ACC112 (cell line): ENCODE results near the gene PLA1A.
A peak's percentile ranks its signal among the peaks of the same experiment; 100 is the strongest.

Experiments
- H2AFZ ChIP-seq: fragments of 200-600 bp; sonication (generic); one replicate; pipeline ENCODE4 v1.6.0; 2017; ENCODE audit warnings: antibody characterized with exemption, low read length; ENCODE audit not compliant: unreplicated experiment
- H3K27ac ChIP-seq: fragments of 200-600 bp; sonication (generic); 2 replicates; pipeline ENCODE4 v1.5.1; 2014; ENCODE audit warnings: low read depth, mild to moderate bottlenecking, antibody characterized with exemption, low read length, moderate library complexity
- H3K27me3 ChIP-seq: fragments of 200-600 bp; sonication (generic); 2 replicates; pipeline ENCODE4 v1.6.1; 2014; ENCODE audit warnings: mild to moderate bottlenecking, antibody characterized with exemption, low read length, moderate library complexity, mixed read lengths; ENCODE audit not compliant: insufficient read depth
- H3K36me3 ChIP-seq: fragments of 200-600 bp; sonication (generic); 2 replicates; pipeline ENCODE4 v1.6.1; 2016; ENCODE audit warnings: mild to moderate bottlenecking, antibody characterized with exemption, low read length, moderate library complexity, mixed read lengths; ENCODE audit not compliant: insufficient read depth
- H3K4me1 ChIP-seq: fragments of 200-600 bp; sonication (generic); one replicate; pipeline ENCODE4 v1.6.1; 2016; ENCODE audit warnings: low read length, mixed read lengths; ENCODE audit not compliant: insufficient read depth, unreplicated experiment, control insufficient read depth
- H3K4me3 ChIP-seq: fragments of 200-600 bp; sonication (generic); 2 replicates; pipeline ENCODE4 v1.5.1; 2014; ENCODE audit warnings: mild to moderate bottlenecking, low read depth, low read length
- H3K79me2 ChIP-seq: fragments of 200-600 bp; sonication (generic); one replicate; pipeline ENCODE4 v1.6.0; 2016; ENCODE audit warnings: low read length; ENCODE audit not compliant: control insufficient read depth, unreplicated experiment, insufficient read depth

PLA1A gene

GRCh38 chr3:119579366-119580066 lies 18.2 kb upstream of the PLA1A start, which contains the start of gene ADPRH:
ADPRH (plus strand) TSS chr3:119579492; CDS start chr3:119582170, 2,678 bp downstream.
- peak within 1 kb of the TSS; percentile 84 for H3K4me3 ChIP-seq
- no peaks in the 10 kb centered on the region for H3K27me3 ChIP-seq
- peak within 1 kb of the TSS; percentile 92 for H2AFZ ChIP-seq
- H3K79me2 ChIP-seq: no peaks in the 10 kb centered on the region
- no peaks in the 10 kb centered on the region for H3K36me3 ChIP-seq
- peaks cover 15% of the 10 kb centered on the region for H3K4me1 ChIP-seq
- H3K27ac ChIP-seq: peak within 1 kb of the TSS; percentile 46

- Histone ChIP-seq H3K4me3 (peak overlapping the region; percentile 84), H2AFZ (peak overlapping the region; percentile 92), H3K36me3 (no peaks in the 10 kb centered on the region), H3K4me1 (peaks cover 15% of the 10 kb centered on the region), H3K27ac (peak overlapping the region; percentile 46), H3K79me2 (no peaks in the 10 kb centered on the region), H3K27me3 (no peaks in the 10 kb centered on the region)
Observed at GRCh38 chr3:119580067-119580760, 17.5 kb upstream of the PLA1A start.

- no peak overlapping the region for H3K27ac ChIP-seq
- no peaks in the 10 kb centered on the region for H3K79me2 ChIP-seq
- H3K4me1 ChIP-seq: peaks cover 26% of the 10 kb centered on the region
- H3K4me3 ChIP-seq: no peak overlapping the region
- H3K36me3 ChIP-seq: no peaks in the 10 kb centered on the region
- no peak overlapping the region for H2AFZ ChIP-seq
- no peaks in the 10 kb centered on the region for H3K27me3 ChIP-seq
Observed at GRCh38 chr3:119582178-119582577, 15.5 kb upstream of the PLA1A start.

GRCh38 chr3:119585208-119585607 lies 12.5 kb upstream of the PLA1A start:
- H3K79me2 ChIP-seq: no peaks in the 10 kb centered on the region
- peaks cover 4% of the 10 kb centered on the region; the same call in 1 of the 2 replicates for H3K36me3 ChIP-seq
- peaks cover 16% of the 10 kb centered on the region for H3K4me1 ChIP-seq
- no peak overlapping the region for H2AFZ ChIP-seq
- H3K4me3 ChIP-seq: no peak overlapping the region
- H3K27ac ChIP-seq: no peak overlapping the region
- H3K27me3 ChIP-seq: no peaks in the 10 kb centered on the region

GRCh38 chr3:119585856-119586570 lies 11.7 kb upstream of the PLA1A start:
- Histone ChIP-seq H3K27ac (peak overlapping the region; percentile 32; the same call in 1 of the 2 replicates), H3K4me1 (peaks cover 11% of the 10 kb centered on the region), H3K79me2 (no peaks in the 10 kb centered on the region), H3K36me3 (peaks cover 7% of the 10 kb centered on the region; the same call in 1 of the 2 replicates), H2AFZ (no peak overlapping the region), H3K27me3 (no peaks in the 10 kb centered on the region), H3K4me3 (no peak overlapping the region)

GRCh38 chr3:119586733-119587172 lies 10.9 kb upstream of the PLA1A start:
- H3K4me3 ChIP-seq: no peak overlapping the region
- H3K4me1 ChIP-seq: peaks cover 11% of the 10 kb centered on the region
- H3K79me2 ChIP-seq: no peaks in the 10 kb centered on the region
- no peak overlapping the region for H3K27ac ChIP-seq
- H2AFZ ChIP-seq: no peak overlapping the region
- H3K27me3 ChIP-seq: no peaks in the 10 kb centered on the region
- H3K36me3 ChIP-seq: peaks cover 7% of the 10 kb centered on the region; the same call in 1 of the 2 replicates

- Histone ChIP-seq H3K4me1 (peaks cover 11% of the 10 kb centered on the region), H3K27me3 (no peaks in the 10 kb centered on the region), H3K36me3 (peaks cover 7% of the 10 kb centered on the region; the same call in 1 of the 2 replicates), H3K4me3 (no peak overlapping the region), H2AFZ (no peak overlapping the region), H3K79me2 (no peaks in the 10 kb centered on the region), H3K27ac (no peak overlapping the region)
Observed at GRCh38 chr3:119588112-119588511, 9.6 kb upstream of the PLA1A start.

GRCh38 chr3:119589102-119589773 lies 8.4 kb upstream of the PLA1A start:
- H3K36me3 ChIP-seq: peaks cover 7% of the 10 kb centered on the region; the same call in 1 of the 2 replicates
- no peak overlapping the region for H2AFZ ChIP-seq
- H3K27me3 ChIP-seq: no peaks in the 10 kb centered on the region
- H3K79me2 ChIP-seq: no peaks in the 10 kb centered on the region
- H3K4me3 ChIP-seq: no peak overlapping the region
- H3K4me1 ChIP-seq: peaks cover 11% of the 10 kb centered on the region
- H3K27ac ChIP-seq: no peak overlapping the region

- peaks cover 7% of the 10 kb centered on the region; the same call in 1 of the 2 replicates for H3K36me3 ChIP-seq
- H3K27me3 ChIP-seq: no peaks in the 10 kb centered on the region
- no peak overlapping the region for H3K27ac ChIP-seq
- peaks cover 11% of the 10 kb centered on the region for H3K4me1 ChIP-seq
- no peaks in the 10 kb centered on the region for H3K79me2 ChIP-seq
- H3K4me3 ChIP-seq: no peak overlapping the region
- no peak overlapping the region for H2AFZ ChIP-seq
Observed at GRCh38 chr3:119590706-119591105, 7.0 kb upstream of the PLA1A start.

- peaks cover 8% of the 10 kb centered on the region for H3K4me1 ChIP-seq
- peaks cover 7% of the 10 kb centered on the region; the same call in 1 of the 2 replicates for H3K36me3 ChIP-seq
- H3K27ac ChIP-seq: no peak overlapping the region
- no peaks in the 10 kb centered on the region for H3K27me3 ChIP-seq
- no peaks in the 10 kb centered on the region for H3K79me2 ChIP-seq
- H3K4me3 ChIP-seq: no peak overlapping the region
- no peak overlapping the region for H2AFZ ChIP-seq
Observed at GRCh38 chr3:119592861-119593260, 4.8 kb upstream of the PLA1A start.
